HEK293 (cell line): ENCODE measurements around the gene MICU1.

Experiments
- ZBTB1 ChIP-seq: fragments of 450-650 bp; formaldehyde crosslinking; IDR thresholded peaks from 2 replicates; pipeline ENCODE4 v1.5.1; 2016; ENCODE audit warnings: missing biosample characterization, missing genetic modification characterization
- ZBTB7A ChIP-seq: fragments of 450-650 bp; formaldehyde crosslinking; IDR thresholded peaks from 2 replicates; pipeline ENCODE4 v1.5.1; 2016; ENCODE audit warnings: low read depth, missing biosample characterization, missing genetic modification characterization
- ZEB2 ChIP-seq: fragments of 450-650 bp; formaldehyde crosslinking; IDR thresholded peaks from 2 replicates; pipeline ENCODE4 v1.5.1; 2016; ENCODE audit warnings: missing biosample characterization, missing genetic modification characterization
- ZFP3 ChIP-seq: fragments of 450-650 bp; formaldehyde crosslinking; IDR thresholded peaks from 2 replicates; pipeline ENCODE4 v1.5.1; 2016; ENCODE audit warnings: low read depth, missing biosample characterization, missing genetic modification characterization
- ZNF16 ChIP-seq: fragments of 450-650 bp; formaldehyde crosslinking; IDR thresholded peaks from 2 replicates; pipeline ENCODE4 v1.5.1; 2016; ENCODE audit warnings: low read depth, missing biosample characterization, missing genetic modification characterization
- ZNF2 ChIP-seq: fragments of 450-650 bp; formaldehyde crosslinking; IDR thresholded peaks from 2 replicates; pipeline ENCODE4 v1.5.1; 2016; ENCODE audit warnings: missing biosample characterization, missing genetic modification characterization
- ZNF24 ChIP-seq: fragments of 450-650 bp; formaldehyde crosslinking; IDR thresholded peaks from 2 replicates; pipeline ENCODE4 v1.5.1; 2016; ENCODE audit warnings: missing biosample characterization, missing genetic modification characterization
- ZNF404 ChIP-seq: fragments of 450-650 bp; formaldehyde crosslinking; IDR thresholded peaks from 2 replicates; pipeline ENCODE4 v1.5.1; 2017; ENCODE audit warnings: missing biosample characterization, missing genetic modification characterization
- ZNF423 ChIP-seq: fragments of 450-650 bp; formaldehyde crosslinking; IDR thresholded peaks from 2 replicates; pipeline ENCODE4 v1.5.1; 2016; ENCODE audit warnings: missing biosample characterization, missing genetic modification characterization
- ZNF529 ChIP-seq: fragments of 450-650 bp; formaldehyde crosslinking; IDR thresholded peaks from 2 replicates; pipeline ENCODE4 v1.5.1; 2017; ENCODE audit warnings: missing genetic modification characterization, missing biosample characterization; ENCODE audit not compliant: insufficient replicate concordance
- ZNF610 ChIP-seq: fragments of 450-650 bp; formaldehyde crosslinking; IDR thresholded peaks from 2 replicates; pipeline ENCODE4 v1.5.1; 2016; ENCODE audit warnings: missing biosample characterization, missing genetic modification characterization, borderline replicate concordance
- ZXDB ChIP-seq: fragments of 450-650 bp; formaldehyde crosslinking; IDR thresholded peaks from 2 replicates; pipeline ENCODE4 v1.5.1; 2016; ENCODE audit warnings: missing biosample characterization, missing genetic modification characterization
- TF ChIP-seq, protein P1 (sequence below): fragments of 450-650 bp; formaldehyde crosslinking; conservative IDR thresholded peaks from 2 replicates; pipeline ENCODE4 v1.5.1; 2016; ENCODE audit warnings: low read depth, missing biosample characterization, missing genetic modification characterization
- TF ChIP-seq, protein P2 (sequence below): fragments of 450-650 bp; formaldehyde crosslinking; IDR thresholded peaks from 2 replicates; pipeline ENCODE4 v1.5.1; 2016; ENCODE audit warnings: missing biosample characterization, missing genetic modification characterization
- TF ChIP-seq, protein P3 (sequence below): fragments of 450-650 bp; formaldehyde crosslinking; IDR thresholded peaks from 2 replicates; pipeline ENCODE4 v1.5.1; 2016; ENCODE audit warnings: missing biosample characterization, missing genetic modification characterization
- TF ChIP-seq, protein P4 (sequence below): fragments of 450-650 bp; formaldehyde crosslinking; IDR thresholded peaks from 2 replicates; pipeline ENCODE4 v1.5.1; 2017; ENCODE audit warnings: missing biosample characterization, missing genetic modification characterization
- TF ChIP-seq, protein P5 (sequence below): fragments of 450-650 bp; formaldehyde crosslinking; IDR thresholded peaks from 2 replicates; pipeline ENCODE4 v1.5.1; 2016; ENCODE audit warnings: missing biosample characterization, missing genetic modification characterization
- TF ChIP-seq, protein P6 (sequence below): fragments of 450-650 bp; formaldehyde crosslinking; IDR thresholded peaks from 2 replicates; pipeline ENCODE4 v1.5.1; 2016; ENCODE audit warnings: missing biosample characterization, missing genetic modification characterization
- TF ChIP-seq, protein P7 (sequence below): fragments of 450-650 bp; formaldehyde crosslinking; IDR thresholded peaks from 2 replicates; pipeline ENCODE4 v1.5.1; 2016; ENCODE audit warnings: missing biosample characterization, missing genetic modification characterization, borderline replicate concordance
- TF ChIP-seq, protein P8 (sequence below): fragments of 450-650 bp; formaldehyde crosslinking; IDR thresholded peaks from 2 replicates; pipeline ENCODE4 v1.5.1; 2016; ENCODE audit warnings: missing biosample characterization, missing genetic modification characterization

MICU1 gene

DNA sequence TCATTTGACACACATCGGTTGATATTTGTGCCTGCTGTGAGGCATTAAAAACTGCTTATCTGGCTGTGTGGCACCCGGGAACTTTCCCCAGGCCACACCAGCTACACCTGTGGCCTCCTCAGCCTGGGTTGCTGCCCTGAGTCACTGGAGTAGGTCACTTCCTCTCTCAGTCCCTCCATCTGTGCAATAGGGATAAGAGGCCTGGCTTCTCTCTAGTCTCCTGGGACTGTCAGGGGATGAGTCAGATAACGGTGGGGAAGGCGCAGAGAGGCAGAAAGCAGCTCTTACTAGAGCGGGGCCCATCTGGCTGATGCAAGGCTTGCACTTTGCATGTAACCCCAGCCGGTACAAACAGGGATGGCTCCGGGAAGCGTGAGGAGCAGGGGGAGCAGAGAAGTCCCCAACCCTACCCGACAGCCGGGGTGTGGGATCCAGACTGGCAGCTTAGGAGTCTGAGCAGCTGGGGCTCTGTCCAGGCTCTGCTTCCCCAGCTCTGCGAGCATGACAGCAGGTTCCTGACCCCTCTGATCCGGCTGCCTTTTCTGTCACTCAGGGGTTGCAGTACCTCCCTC, 305.1 kb downstream of the MICU1 start (continued):
- TF ChIP-seq, protein P1, sequence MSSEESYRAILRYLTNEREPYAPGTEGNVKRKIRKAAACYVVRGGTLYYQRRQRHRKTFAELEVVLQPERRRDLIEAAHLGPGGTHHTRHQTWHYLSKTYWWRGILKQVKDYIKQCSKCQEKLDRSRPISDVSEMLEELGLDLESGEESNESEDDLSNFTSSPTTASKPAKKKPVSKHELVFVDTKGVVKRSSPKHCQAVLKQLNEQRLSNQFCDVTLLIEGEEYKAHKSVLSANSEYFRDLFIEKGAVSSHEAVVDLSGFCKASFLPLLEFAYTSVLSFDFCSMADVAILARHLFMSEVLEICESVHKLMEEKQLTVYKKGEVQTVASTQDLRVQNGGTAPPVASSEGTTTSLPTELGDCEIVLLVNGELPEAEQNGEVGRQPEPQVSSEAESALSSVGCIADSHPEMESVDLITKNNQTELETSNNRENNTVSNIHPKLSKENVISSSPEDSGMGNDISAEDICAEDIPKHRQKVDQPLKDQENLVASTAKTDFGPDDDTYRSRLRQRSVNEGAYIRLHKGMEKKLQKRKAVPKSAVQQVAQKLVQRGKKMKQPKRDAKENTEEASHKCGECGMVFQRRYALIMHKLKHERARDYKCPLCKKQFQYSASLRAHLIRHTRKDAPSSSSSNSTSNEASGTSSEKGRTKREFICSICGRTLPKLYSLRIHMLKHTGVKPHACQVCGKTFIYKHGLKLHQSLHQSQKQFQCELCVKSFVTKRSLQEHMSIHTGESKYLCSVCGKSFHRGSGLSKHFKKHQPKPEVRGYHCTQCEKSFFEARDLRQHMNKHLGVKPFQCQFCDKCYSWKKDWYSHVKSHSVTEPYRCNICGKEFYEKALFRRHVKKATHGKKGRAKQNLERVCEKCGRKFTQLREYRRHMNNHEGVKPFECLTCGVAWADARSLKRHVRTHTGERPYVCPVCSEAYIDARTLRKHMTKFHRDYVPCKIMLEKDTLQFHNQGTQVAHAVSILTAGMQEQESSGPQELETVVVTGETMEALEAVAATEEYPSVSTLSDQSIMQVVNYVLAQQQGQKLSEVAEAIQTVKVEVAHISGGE (tag by site-specific recombination): peak; percentile 75
- TF ChIP-seq ZFP3 (tag by site-specific recombination) (no peak; the same call in 1 of the 2 replicates), ZNF529 (tag by site-specific recombination) (no peak), ZBTB7A (no peak; the same call in 1 of the 2 replicates), ZNF2 (peak; percentile 92), ZNF24 (peak; percentile 97), ZBTB1 (0 out of 2 replicates have a peak, but pooled peaks have one; percentile 84), ZNF404 (tag by site-specific recombination) (no peak), ZNF16 (tag by site-specific recombination) (peak; percentile 44; the same call in 1 of the 2 replicates), ZNF610 (tag by site-specific recombination) (peak; percentile 86; the same call in 1 of the 2 replicates), ZEB2 (tag by site-specific recombination) (peak; percentile 100), ZXDB (tag by site-specific recombination) (peak; percentile 82), ZNF423 (peak; percentile 55; the same call in 1 of the 2 replicates)
- TF ChIP-seq, protein P2, sequence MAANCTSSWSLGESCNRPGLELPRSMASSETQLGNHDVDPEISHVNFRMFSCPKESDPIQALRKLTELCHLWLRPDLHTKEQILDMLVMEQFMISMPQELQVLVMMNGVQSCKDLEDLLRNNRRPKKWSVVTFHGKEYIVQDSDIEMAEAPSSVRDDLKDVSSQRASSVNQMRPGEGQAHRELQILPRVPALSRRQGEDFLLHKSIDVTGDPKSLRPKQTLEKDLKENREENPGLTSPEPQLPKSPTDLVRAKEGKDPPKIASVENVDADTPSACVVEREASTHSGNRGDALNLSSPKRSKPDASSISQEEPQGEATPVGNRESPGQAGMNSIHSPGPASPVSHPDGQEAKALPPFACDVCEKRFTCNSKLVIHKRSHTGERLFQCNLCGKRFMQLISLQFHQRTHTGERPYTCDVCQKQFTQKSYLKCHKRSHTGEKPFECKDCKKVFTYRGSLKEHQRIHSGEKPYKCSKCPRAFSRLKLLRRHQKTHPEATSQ: 0 out of 2 replicates have a peak, but pooled peaks have one; percentile 59
- TF ChIP-seq, protein P3, sequence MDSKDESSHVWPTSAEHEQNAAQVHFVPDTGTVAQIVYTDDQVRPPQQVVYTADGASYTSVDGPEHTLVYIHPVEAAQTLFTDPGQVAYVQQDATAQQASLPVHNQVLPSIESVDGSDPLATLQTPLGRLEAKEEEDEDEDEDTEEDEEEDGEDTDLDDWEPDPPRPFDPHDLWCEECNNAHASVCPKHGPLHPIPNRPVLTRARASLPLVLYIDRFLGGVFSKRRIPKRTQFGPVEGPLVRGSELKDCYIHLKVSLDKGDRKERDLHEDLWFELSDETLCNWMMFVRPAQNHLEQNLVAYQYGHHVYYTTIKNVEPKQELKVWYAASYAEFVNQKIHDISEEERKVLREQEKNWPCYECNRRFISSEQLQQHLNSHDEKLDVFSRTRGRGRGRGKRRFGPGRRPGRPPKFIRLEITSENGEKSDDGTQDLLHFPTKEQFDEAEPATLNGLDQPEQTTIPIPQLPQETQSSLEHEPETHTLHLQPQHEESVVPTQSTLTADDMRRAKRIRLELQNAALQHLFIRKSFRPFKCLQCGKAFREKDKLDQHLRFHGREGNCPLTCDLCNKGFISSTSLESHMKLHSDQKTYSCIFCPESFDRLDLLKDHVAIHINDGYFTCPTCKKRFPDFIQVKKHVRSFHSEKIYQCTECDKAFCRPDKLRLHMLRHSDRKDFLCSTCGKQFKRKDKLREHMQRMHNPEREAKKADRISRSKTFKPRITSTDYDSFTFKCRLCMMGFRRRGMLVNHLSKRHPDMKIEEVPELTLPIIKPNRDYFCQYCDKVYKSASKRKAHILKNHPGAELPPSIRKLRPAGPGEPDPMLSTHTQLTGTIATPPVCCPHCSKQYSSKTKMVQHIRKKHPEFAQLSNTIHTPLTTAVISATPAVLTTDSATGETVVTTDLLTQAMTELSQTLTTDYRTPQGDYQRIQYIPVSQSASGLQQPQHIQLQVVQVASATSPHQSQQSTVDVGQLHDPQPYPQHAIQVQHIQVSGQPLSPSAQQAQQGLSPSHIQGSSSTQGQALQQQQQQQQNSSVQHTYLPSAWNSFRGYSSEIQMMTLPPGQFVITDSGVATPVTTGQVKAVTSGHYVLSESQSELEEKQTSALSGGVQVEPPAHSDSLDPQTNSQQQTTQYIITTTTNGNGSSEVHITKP (tag by site-specific recombination): peak; percentile 97
- TF ChIP-seq, protein P4, sequence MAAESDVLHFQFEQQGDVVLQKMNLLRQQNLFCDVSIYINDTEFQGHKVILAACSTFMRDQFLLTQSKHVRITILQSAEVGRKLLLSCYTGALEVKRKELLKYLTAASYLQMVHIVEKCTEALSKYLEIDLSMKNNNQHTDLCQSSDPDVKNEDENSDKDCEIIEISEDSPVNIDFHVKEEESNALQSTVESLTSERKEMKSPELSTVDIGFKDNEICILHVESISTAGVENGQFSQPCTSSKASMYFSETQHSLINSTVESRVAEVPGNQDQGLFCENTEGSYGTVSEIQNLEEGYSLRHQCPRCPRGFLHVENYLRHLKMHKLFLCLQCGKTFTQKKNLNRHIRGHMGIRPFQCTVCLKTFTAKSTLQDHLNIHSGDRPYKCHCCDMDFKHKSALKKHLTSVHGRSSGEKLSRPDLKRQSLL (tag by site-specific recombination): peak; percentile 76
- TF ChIP-seq, protein P5, sequence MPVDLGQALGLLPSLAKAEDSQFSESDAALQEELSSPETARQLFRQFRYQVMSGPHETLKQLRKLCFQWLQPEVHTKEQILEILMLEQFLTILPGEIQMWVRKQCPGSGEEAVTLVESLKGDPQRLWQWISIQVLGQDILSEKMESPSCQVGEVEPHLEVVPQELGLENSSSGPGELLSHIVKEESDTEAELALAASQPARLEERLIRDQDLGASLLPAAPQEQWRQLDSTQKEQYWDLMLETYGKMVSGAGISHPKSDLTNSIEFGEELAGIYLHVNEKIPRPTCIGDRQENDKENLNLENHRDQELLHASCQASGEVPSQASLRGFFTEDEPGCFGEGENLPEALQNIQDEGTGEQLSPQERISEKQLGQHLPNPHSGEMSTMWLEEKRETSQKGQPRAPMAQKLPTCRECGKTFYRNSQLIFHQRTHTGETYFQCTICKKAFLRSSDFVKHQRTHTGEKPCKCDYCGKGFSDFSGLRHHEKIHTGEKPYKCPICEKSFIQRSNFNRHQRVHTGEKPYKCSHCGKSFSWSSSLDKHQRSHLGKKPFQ (tag by site-specific recombination): no peak
- TF ChIP-seq, protein P6, sequence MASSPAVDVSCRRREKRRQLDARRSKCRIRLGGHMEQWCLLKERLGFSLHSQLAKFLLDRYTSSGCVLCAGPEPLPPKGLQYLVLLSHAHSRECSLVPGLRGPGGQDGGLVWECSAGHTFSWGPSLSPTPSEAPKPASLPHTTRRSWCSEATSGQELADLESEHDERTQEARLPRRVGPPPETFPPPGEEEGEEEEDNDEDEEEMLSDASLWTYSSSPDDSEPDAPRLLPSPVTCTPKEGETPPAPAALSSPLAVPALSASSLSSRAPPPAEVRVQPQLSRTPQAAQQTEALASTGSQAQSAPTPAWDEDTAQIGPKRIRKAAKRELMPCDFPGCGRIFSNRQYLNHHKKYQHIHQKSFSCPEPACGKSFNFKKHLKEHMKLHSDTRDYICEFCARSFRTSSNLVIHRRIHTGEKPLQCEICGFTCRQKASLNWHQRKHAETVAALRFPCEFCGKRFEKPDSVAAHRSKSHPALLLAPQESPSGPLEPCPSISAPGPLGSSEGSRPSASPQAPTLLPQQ (tag by site-specific recombination): peak; percentile 100
- TF ChIP-seq, protein P7, sequence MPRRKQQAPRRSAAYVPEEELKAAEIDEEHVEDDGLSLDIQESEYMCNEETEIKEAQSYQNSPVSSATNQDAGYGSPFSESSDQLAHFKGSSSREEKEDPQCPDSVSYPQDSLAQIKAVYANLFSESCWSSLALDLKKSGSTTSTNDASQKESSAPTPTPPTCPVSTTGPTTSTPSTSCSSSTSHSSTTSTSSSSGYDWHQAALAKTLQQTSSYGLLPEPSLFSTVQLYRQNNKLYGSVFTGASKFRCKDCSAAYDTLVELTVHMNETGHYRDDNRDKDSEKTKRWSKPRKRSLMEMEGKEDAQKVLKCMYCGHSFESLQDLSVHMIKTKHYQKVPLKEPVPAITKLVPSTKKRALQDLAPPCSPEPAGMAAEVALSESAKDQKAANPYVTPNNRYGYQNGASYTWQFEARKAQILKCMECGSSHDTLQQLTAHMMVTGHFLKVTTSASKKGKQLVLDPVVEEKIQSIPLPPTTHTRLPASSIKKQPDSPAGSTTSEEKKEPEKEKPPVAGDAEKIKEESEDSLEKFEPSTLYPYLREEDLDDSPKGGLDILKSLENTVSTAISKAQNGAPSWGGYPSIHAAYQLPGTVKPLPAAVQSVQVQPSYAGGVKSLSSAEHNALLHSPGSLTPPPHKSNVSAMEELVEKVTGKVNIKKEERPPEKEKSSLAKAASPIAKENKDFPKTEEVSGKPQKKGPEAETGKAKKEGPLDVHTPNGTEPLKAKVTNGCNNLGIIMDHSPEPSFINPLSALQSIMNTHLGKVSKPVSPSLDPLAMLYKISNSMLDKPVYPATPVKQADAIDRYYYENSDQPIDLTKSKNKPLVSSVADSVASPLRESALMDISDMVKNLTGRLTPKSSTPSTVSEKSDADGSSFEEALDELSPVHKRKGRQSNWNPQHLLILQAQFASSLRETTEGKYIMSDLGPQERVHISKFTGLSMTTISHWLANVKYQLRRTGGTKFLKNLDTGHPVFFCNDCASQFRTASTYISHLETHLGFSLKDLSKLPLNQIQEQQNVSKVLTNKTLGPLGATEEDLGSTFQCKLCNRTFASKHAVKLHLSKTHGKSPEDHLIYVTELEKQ (tag by site-specific recombination): peak; percentile 69; the same call in 1 of the 2 replicates
- TF ChIP-seq, protein P8, sequence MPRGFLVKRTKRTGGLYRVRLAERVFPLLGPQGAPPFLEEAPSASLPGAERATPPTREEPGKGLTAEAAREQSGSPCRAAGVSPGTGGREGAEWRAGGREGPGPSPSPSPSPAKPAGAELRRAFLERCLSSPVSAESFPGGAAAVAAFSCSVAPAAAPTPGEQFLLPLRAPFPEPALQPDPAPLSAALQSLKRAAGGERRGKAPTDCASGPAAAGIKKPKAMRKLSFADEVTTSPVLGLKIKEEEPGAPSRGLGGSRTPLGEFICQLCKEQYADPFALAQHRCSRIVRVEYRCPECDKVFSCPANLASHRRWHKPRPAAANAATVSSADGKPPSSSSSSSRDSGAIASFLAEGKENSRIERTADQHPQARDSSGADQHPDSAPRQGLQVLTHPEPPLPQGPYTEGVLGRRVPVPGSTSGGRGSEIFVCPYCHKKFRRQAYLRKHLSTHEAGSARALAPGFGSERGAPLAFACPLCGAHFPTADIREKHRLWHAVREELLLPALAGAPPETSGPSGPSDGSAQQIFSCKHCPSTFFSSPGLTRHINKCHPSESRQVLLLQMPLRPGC (tag by site-specific recombination): peak; percentile 84
